ENCODE measurements around the gene ALK.

DNA sequence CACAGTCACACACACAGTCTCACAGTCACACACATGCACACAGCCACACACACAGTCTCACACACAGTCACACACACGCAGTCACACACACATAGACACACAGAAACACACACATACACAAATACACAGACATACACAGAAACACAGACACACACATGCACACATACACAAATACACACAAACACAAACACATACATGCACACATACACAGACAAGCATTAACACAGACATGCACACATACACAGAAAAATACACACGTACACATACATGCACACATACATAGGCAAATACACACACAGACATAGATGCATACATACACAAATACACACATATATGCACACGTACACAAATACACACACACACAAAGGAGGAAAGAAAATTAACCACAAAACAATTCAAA is 150.5 kb downstream of the ALK start:
- TF ChIP-seq, protein P1, sequence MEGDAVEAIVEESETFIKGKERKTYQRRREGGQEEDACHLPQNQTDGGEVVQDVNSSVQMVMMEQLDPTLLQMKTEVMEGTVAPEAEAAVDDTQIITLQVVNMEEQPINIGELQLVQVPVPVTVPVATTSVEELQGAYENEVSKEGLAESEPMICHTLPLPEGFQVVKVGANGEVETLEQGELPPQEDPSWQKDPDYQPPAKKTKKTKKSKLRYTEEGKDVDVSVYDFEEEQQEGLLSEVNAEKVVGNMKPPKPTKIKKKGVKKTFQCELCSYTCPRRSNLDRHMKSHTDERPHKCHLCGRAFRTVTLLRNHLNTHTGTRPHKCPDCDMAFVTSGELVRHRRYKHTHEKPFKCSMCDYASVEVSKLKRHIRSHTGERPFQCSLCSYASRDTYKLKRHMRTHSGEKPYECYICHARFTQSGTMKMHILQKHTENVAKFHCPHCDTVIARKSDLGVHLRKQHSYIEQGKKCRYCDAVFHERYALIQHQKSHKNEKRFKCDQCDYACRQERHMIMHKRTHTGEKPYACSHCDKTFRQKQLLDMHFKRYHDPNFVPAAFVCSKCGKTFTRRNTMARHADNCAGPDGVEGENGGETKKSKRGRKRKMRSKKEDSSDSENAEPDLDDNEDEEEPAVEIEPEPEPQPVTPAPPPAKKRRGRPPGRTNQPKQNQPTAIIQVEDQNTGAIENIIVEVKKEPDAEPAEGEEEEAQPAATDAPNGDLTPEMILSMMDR (IDR thresholded peaks at IDR 0.05; ENCODE audit: low read depth, low read length): no peak
- no peak for TF ChIP-seq EZH2phosphoT487 (IDR thresholded peaks at IDR 0.05; ENCODE audit: low read depth)
